GM12878 (cell line): ENCODE data around the gene GAMT. TPM values are rescaled to one million over a fixed set of nuclear protein-coding genes. Genes with fewer than 3 reads are reported as not detected.

ENCODE experiments used
- BMI1 ChIP-seq: fragments of 450-650 bp; IDR thresholded peaks from 2 replicates; pipeline ENCODE4 v1.6.1; 2016; ENCODE audit warnings: mild to moderate bottlenecking, moderate library complexity, borderline replicate concordance
- MEF2A ChIP-seq: IDR thresholded peaks from 2 replicates; pipeline ENCODE4 v1.6.1; 2011; ENCODE audit warnings: low read depth, mild to moderate bottlenecking, low read length, moderate library complexity; ENCODE audit not compliant: insufficient read depth
- polyA plus RNA-seq, 11 experiments: library from polyadenylated mRNA; depleted of rRNA in 4 of 11; unstranded in 6 of 11; stranded (reverse) in 5 of 11; fragments of >200 nt; fragmentation: Nextera tagmentation in 4 of 11; fragmentation: Illumina TruSeq in 1 of 11; extraction: Ambion mirVana in 4 of 11; extraction: Trizol in 1 of 11; gene quantifications; 1 replicate in 1 of 11; 2 replicates in 10 of 11; pipeline versions ENCODE4 v1.2.1 to v1.2.3, GENCODE V29; 2011 to 2016; ENCODE audit warnings: inconsistent platforms in 2 of 11, missing spikeins in 2 of 11, low read depth in 1 of 11
- total RNA-seq, 4 experiments: library from RNA; depleted of rRNA in 3 of 4; stranded (reverse); fragments of >200 nt in 3 of 4; fragmentation: Illumina TruSeq in 1 of 4; extraction: Trizol in 1 of 4; gene quantifications; 2 replicates each; pipeline versions ENCODE4 v1.2.1 to v1.2.3, GENCODE V29; 2013 to 2021
- TF ChIP-seq, protein P1 (sequence below): fragments of 450-650 bp; IDR thresholded peaks from 2 replicates; pipeline ENCODE4 v1.6.1; 2016; ENCODE audit warnings: mild to moderate bottlenecking, moderate library complexity, borderline replicate concordance
- TF ChIP-seq, protein P2 (sequence below): fragments of 450-650 bp; formaldehyde crosslinking; IDR thresholded peaks from 2 replicates; pipeline ENCODE4 v1.4.0; 2020; ENCODE audit warnings: mild to moderate bottlenecking, moderate library complexity

GAMT gene
- total and polyA plus RNA-seq, 10 of the 15 experiments (the other 5 are each of a cell fraction or from before 2014, with no cell fraction given) = 1.6 to 131 (median 38.8) TPM

DNA sequence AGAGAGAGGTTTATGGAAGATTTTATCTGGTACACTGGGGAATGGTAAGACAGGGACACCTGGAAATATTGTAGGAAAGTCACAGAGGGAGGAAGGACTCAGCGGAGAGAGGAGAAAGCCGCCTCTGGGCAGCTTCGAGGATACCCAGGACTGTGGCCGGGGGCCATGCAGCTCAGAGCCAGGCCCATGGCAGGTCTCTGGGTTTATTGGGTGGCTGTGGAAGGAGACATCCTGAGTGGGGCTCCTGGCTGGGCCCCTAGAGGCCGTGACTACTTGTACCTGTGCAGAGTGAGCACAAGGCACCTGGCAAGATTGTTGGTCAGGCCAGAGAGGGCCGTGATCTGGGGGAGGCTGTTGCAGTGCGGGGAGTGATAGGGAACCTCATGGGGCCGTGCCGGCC, 9.4 kb upstream of the GAMT start (continued):
- TF ChIP-seq, protein P1, sequence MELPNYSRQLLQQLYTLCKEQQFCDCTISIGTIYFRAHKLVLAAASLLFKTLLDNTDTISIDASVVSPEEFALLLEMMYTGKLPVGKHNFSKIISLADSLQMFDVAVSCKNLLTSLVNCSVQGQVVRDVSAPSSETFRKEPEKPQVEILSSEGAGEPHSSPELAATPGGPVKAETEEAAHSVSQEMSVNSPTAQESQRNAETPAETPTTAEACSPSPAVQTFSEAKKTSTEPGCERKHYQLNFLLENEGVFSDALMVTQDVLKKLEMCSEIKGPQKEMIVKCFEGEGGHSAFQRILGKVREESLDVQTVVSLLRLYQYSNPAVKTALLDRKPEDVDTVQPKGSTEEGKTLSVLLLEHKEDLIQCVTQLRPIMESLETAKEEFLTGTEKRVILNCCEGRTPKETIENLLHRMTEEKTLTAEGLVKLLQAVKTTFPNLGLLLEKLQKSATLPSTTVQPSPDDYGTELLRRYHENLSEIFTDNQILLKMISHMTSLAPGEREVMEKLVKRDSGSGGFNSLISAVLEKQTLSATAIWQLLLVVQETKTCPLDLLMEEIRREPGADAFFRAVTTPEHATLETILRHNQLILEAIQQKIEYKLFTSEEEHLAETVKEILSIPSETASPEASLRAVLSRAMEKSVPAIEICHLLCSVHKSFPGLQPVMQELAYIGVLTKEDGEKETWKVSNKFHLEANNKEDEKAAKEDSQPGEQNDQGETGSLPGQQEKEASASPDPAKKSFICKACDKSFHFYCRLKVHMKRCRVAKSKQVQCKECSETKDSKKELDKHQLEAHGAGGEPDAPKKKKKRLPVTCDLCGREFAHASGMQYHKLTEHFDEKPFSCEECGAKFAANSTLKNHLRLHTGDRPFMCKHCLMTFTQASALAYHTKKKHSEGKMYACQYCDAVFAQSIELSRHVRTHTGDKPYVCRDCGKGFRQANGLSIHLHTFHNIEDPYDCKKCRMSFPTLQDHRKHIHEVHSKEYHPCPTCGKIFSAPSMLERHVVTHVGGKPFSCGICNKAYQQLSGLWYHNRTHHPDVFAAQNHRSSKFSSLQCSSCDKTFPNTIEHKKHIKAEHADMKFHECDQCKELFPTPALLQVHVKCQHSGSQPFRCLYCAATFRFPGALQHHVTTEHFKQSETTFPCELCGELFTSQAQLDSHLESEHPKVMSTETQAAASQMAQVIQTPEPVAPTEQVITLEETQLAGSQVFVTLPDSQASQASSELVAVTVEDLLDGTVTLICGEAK = no peak
- TF ChIP-seq BMI1 (no peak), MEF2A (no peak)
- TF ChIP-seq, protein P2, sequence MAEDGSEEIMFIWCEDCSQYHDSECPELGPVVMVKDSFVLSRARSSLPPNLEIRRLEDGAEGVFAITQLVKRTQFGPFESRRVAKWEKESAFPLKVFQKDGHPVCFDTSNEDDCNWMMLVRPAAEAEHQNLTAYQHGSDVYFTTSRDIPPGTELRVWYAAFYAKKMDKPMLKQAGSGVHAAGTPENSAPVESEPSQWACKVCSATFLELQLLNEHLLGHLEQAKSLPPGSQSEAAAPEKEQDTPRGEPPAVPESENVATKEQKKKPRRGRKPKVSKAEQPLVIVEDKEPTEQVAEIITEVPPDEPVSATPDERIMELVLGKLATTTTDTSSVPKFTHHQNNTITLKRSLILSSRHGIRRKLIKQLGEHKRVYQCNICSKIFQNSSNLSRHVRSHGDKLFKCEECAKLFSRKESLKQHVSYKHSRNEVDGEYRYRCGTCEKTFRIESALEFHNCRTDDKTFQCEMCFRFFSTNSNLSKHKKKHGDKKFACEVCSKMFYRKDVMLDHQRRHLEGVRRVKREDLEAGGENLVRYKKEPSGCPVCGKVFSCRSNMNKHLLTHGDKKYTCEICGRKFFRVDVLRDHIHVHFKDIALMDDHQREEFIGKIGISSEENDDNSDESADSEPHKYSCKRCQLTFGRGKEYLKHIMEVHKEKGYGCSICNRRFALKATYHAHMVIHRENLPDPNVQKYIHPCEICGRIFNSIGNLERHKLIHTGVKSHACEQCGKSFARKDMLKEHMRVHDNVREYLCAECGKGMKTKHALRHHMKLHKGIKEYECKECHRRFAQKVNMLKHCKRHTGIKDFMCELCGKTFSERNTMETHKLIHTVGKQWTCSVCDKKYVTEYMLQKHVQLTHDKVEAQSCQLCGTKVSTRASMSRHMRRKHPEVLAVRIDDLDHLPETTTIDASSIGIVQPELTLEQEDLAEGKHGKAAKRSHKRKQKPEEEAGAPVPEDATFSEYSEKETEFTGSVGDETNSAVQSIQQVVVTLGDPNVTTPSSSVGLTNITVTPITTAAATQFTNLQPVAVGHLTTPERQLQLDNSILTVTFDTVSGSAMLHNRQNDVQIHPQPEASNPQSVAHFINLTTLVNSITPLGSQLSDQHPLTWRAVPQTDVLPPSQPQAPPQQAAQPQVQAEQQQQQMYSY (CRISPR knock-in tag) = no peak
